GM18499 (cell line): ENCODE measurements around the gene LRP1B.
"Not testable (repeated sequence)": the region's sequence is repeated elsewhere in the genome, so short reads cannot be mapped to it uniquely, and the experiment has no call there.

Experiments used
- ATAC-seq: cut with Tn5 transposase; IDR thresholded peaks from one replicate; pipeline ENCODE4 v1.9.1; 2021; ENCODE audit warnings: moderate number of reproducible peaks; ENCODE audit not compliant: insufficient read depth, unreplicated experiment

The LRP1B gene

DNA sequence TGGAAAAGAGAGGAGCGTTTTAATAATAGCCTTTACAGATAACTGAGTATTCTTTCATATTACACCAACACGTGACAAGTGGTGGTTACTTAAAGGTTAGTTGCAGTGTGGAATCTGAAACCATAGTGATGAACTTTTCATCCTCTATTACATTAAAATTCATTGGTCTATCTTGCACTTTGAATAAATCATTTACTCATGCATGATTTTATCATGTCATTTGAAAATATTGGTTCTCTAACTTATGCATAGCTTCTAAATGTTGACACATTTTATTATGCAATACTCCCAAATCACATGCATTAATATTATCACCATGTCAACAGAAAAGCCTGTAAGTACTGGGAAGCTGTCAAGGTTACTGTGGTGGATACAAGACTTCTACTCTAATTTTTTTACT lies 1432.2 kb downstream of the LRP1B start:
- no peak for ATAC-seq

DNA sequence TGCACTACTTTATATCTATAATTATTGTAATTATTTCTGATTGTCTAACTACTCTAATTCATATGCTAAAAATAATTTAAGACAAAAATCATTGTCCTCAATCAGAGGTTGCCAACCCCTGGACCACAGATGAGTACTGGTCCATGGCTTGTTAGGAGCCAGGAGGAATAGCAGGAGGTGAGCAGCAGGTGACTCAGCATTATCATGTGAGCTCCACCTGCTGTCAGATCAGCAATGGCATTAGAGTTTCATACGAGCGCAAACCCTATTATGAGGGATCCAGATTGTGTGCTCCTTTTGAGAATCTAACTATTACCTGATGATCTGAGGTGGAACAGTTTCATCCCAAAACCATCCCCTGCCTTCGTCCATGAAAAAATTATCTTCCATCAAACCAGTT lies 1434.4 kb downstream of the LRP1B start:
- no peak for ATAC-seq

DNA sequence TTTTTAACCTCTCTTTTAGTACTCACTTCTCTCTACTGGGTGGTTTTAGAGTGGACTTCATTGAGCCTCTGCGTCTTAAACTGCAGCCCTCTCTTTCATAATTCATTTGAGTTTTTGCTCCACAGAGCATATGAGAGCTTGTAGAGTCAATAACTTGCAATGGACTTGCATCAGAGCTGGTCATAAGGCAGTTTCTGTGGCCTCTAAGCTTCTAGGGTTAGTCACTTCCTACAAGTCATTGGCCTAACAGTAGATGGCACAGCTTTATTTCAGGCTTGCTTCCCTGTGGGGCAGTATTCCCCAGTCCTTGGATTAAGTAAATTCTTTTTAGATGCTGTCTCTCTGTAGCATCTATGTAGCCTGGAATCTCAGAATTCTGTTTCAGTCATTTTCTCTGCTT lies 1435.7 kb downstream of the LRP1B start:
- ATAC-seq, result no peak

DNA sequence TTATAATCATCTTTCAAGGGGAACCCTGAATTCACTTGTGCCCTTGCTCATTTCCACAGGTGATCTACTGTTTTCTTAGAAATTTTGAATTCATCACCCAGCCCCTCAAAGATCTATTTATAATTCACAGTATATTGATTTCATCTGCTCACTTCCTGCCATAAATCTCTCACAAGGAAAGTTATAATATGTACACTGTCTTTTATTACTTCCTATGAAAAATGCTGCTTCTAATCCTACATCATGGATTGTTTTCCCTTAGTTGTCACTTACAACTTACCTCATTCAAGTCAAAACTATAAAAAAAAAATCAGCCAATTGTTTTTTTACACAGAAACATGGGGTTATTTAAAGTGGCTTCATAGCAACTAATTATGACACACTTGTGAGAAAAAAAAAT lies 1443.0 kb downstream of the LRP1B start:
- no peak for ATAC-seq

DNA sequence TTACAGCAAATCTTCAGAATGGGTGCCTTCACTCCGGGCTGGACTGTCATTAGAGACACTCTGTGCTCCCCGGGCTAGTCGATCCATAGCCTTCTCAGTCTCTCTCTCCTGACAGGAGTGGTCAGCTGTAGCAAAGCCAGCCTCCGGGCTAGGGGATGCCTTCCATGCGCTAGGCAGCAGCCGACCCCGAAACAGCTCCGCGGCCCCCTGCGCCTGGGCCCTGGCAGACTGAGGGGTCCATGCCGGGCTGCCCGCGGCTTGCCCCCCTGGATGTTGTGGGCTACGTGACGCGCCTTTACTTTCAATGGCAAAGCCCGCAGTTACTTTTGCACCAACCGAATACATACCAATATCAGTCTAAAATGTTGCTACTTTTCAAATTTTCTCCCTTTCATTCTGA lies 1447.2 kb downstream of the LRP1B start:
- no peak for ATAC-seq

DNA sequence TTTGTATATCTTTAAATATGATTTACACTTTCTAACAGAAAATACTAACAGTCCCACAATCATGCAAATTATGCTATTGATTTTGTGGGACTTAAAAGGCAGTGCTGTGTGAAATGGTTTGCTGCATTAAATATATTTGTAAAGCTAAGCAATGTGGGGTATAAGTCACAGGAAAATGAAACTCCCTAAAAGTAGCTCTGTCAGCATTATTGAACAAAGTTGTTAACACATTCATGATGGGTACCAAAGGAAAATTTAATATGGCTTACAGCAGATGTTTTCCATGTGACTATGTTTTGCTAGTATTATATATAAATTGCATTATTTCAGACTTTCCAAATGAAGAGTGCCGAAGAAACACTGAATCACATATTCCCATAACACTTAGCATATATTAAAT lies 1450.0 kb downstream of the LRP1B start:
- no peak for ATAC-seq

DNA sequence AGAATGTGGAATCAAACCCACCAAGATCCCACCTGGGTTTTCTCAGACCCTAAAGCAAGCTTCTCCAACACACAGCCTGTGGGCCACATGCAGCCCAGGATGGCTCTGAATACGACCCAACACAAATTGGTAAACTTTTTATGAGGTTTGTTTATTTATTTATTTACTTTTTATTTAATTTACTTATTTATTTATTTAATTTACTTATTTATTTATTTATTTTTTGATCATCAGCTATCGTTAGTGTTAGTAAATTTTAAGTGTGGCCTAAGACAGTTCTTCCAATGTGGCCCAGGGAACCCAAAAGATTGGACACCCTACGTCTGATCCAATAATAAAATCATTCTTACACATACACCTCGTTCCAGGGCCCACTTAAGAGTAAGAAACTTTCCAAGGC lies 1451.1 kb downstream of the LRP1B start:
- no peak for ATAC-seq

DNA sequence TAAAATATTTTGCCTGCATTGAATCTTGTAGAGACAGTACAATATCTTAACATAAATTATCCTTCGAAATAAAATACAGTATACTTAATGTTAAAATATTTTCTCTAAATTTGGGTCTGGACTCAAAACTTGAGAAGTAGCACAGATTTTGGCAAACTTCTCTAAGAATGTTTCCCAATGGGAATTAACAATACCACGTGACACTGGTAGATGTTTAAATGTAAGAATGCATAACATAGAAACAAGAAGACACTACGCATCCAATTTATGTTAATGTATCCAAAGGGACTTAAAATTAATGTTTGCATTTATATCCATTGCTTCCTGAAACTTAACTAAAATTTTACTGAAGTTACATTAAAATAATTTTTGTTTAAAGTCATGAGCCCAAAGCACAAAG lies 1460.9 kb downstream of the LRP1B start:
- no peak for ATAC-seq

DNA sequence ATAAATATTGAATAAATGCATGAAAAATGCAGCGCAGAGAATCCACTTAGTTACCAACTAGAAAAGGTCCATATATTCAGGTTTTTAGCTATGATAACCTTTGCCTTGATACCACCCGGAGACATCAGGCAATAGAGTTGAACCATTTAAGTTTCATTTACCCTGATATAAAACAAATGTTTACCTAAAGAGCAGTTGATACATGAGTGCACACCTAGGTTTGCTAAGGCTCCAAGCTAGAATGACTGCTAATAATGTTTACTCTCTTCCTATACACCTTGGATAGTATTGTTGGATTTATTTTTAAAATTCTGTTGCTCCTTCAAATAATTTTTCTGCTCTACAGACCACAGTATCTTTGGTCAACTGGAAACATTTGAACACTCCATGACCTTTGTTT lies 1463.6 kb downstream of the LRP1B start:
- ATAC-seq, result no peak

DNA sequence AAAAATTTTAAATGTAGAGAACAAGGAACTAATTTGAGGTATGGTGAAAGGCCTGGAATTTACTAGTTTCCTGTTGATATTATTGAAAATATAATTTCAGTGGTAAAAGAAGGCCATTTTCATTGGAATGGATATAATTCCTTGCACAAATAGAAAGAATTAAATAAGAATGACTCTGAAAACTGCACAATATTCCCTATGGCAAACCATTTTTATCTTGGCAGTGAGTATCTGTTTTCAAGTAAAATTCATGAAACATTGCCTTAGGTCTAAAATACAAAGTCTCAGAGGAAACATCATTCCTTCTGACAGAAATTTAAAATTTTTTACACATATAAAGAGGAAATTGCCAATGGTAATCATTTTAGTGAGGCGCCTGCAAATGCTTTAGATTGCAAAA lies 1468.3 kb downstream of the LRP1B start:
- no peak for ATAC-seq

DNA sequence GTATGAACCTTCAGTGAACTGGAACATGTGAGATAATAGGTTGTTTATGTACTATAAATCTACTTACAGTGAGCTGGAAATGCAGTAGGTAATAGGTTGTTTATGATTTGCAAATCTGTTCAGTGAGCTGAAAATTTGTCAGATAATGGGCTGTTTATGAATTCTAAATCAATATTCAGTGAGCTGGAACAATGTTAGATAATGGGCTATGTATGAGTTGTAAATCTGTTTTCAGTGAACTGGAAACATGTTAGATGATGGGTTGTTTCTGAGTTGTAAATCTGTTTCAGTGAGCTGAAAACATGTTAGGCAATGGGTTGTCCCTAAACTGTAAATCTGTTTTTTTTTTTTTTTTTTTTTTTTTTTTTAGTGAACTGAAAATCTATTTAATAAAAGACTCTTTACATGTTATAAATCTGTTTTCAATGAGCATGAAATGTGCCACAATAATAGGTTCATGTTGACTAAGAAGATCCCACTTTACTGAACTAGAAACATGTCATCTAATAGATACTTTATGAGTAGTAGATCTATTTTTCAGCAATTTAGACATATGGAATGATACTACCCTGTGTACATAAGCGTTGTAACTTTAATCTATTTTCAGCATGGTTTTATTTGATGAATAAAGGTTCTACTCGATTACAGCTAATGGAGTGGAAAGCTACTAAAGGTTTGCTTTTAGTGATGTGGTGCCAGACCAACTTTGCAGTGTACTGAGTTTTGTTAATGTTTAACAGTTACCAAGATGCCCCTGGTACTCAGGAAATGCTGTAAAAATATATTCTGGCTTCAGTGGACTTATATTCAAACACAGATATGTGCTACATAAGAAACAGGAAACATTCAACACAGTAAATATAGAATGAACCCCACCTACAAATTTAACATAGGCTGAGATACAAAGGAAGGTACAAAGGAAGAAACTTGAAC lies 1471.8 kb downstream of the LRP1B start:
- no peak for ATAC-seq

DNA sequence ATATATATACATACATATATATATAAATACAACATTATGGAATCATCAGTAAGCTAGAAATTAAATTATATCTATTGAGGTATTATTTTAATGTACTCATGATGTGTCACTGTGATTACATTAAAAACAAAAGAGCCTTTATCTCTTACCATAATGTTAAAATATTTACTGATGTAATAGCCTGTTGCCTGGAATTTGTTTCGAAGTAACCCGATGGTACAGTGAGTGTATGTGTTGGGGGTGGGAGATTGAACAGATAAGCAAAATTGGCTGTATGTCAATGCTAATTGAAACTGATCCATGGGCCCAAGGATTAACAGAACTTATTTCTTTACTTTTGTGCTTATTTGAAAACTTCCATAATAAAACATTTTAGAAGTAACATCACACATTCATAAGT lies 1473.2 kb downstream of the LRP1B start:
- no peak for ATAC-seq

DNA sequence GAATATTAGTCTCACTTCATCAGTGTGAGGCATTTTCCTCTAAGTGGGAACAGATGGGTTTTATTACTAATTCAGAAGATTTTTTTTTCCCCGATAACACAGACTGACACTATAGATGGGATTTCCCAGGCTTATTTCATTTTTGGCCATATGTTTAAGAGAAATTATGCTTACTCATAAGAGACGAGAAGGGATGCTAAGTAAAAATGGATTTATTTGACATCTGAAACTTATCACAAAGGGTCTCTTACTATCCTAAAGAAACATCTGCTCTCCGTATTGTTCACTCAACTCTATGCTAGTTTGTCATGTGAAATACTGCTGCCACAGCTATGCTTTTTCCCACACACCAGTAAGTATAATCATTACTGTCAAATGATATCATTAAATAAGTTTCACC lies 1476.3 kb downstream of the LRP1B start:
- no peak for ATAC-seq

DNA sequence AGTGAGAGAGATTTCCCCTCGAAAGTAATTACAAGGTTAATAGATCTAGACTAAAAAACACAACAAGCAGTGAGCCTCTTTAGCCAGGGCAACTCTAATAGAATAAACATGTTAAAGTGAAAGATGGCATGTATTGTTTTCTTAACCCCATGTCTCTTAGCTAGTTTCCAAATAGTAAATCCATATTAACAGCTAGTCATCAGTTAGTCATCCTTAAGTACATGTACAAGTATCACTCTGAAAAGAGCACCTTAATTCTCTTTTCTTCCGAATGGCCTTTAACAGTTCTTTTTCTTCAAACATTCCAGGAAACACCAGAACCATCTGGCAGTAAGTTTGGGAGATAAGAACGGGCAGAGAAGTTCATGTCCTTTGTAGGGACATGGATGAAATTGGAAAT lies 1480.0 kb downstream of the LRP1B start:
- ATAC-seq, result no peak

DNA sequence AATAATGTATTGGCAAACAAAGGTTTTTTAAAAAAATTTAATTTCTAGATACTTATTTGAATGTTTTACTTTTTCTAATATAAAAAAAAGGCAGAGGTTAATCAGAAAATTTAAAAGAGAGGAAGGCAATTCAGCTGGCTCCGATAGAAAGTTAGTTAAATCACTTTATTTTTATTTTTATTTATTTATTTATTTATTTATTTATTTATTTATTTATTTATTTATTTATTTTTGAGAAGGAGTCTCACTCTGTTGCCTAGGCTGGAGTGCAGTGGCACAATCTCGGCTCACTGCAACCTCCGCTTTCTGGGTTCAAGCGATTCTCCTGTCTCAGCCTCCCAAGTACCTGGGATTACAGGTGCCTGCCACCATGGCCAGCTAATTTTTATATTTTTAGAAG lies 1480.7 kb downstream of the LRP1B start:
- not testable (repeated sequence) for ATAC-seq

DNA sequence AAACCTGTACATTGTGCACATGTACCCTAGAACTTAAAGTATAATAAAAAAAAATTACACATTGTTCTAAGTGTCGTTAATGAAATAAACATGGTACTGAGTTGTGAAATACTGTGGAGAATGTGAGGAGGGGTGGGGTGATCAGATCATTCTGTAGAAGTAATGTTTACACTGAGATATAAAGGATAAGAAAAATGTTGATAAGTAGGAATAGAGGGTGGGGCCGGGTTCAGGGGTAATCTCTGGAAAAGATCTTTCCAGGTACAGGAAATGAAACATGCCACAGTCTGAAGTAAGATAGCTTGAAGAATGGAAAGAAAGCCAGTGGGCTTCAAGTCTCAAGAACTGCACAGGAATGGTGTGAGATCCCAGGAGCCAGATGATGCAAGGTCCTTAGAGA lies 1482.4 kb downstream of the LRP1B start:
- no peak for ATAC-seq

DNA sequence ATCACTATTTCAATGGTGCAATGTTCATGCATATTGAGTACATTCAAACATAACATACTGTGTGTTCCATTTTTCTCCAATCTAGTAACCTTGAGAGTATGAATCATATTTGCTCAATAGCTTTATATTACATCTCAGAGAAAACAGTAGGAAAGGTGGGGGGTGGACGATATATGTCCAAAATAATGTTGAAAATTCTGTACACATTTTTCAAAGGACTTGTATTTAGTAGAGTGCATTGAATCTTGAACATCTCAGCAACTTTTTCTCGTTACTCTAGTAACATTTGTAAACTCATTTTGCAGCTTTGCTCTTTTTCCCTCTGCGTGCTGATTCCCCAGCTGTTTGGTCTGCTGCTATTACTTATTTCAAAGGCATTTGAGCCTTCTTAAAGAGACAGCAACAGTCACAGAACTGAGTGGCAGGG lies 1487.0 kb downstream of the LRP1B start:
- no peak for ATAC-seq

DNA sequence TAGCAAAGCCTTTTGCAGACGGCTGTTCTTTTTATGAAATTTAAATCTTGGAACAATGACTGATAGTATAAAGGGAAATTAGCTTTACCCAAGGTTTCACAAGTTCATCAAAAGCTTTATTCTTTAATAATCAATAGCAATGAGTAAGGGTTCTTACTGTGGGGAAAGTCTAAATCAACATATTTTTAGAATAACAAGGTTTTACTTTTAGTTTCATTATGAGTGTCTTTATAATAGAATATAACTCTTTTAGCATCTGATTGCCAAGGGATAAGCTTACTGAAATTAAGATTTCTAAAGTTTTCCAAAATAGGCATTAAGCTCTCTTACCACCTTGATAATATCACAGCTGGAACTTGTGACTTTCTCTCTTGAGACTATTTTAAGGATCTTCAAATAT lies 1489.7 kb downstream of the LRP1B start:
- no peak for ATAC-seq

DNA sequence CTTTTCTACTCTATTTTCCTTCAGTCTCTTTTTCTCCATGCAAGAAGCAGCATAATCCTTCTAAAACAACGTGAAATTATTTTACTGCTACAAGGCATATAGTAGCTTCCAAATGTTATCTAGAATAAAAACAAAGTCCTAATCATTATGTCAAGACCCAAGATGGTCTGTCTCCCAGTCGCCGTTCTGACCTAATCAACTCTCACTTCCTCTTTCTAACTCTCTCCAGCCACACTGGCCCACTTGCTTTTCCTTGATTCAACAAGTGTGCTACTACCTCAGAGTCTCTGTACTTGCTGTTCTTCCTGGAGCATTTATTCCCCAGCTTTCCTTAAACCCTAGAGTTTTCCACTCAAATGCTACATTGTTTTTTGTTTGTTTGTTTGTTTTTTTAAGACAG lies 1491.2 kb downstream of the LRP1B start:
- peak; percentile 85 for ATAC-seq

DNA sequence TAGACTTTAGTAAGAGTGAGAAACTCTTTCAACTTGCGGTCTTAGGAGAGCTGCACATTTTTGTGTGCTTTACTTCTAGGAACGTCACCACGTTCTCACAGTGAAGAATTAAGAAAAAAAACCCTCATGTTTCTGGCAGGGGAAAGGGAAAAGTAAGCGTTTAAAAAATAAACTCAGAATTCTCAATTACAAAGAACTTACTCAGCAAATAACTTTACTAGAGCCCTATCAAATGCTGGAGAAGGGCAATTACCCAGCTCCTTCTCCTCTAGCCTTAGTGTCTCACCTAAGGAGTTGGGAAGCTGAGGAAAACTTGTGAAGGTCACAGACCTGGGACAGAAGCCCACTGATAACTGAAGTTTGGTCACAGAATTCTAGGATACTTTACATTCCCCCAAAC lies 1500.3 kb downstream of the LRP1B start:
- no peak for ATAC-seq

DNA sequence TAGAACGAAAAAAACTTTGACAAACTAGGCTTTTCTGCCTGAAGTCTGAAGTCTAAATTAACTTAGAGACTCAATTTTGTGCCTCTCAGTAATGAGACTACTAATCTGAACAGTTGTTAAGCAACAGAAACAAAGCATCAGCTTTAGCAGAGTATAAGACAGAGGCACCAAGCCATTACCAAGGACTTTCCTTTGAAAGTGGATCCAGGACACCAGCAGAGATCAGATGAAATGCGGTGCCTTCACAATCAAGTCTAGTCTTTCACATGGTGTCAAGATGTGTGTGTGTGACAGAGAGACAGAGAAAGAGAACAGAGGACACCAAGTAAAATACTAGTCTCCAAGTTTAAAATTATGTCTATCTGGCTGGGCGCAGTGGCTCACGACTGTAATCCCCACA lies 1502.9 kb downstream of the LRP1B start:
- ATAC-seq, result no peak

DNA sequence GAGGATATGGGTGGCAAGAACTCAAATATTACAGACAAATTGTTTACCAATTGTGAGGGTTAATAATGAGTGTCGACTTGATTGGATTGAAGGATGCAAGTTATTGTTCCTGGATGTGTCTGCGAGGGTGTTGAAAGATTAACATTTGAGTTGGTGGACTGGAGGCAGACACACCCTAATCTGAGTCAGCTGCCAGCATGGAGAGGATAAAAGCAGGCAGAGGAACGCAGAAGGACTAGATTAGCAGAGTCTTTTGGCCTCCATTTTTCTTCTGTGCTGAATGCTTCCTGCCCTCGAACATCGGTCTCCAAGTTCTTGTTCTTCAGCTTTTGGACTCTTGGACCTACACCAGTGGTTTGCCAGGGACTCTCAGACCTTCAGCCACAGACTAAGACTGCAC lies 1503.7 kb downstream of the LRP1B start:
- ATAC-seq, result no peak
